ENCODE data around the gene GBP1.
"Not testable (repeated sequence)": the region's sequence is repeated elsewhere in the genome, so short reads cannot be mapped to it uniquely, and the experiment has no call there.

GBP1 gene

GRCh38 chr1:89042491-89042890 is 22.5 kb downstream of the GBP1 start:
- H3K4me1 ChIP-seq: no peaks in the 10 kb centered on the region
- TF ChIP-seq CTCF (IDR thresholded peaks at IDR 0.05; ENCODE audit: low read depth, low read length): no peak
- H3K4me3 ChIP-seq (ENCODE audit: low read depth, low read length): no peak overlapping the region
- no peaks in the 10 kb centered on the region for H3K9me3 ChIP-seq
- H3K36me3 ChIP-seq: no peaks in the 10 kb centered on the region
- DNase-seq: no peak
- H3K27me3 ChIP-seq: no peaks in the 10 kb centered on the region

- no peaks in the 10 kb centered on the region for H3K4me1 ChIP-seq
- TF ChIP-seq CTCF (IDR thresholded peaks at IDR 0.05; ENCODE audit: low read depth, low read length): no peak
- no peak overlapping the region for H3K4me3 ChIP-seq (ENCODE audit: low read depth, low read length)
- no peaks in the 10 kb centered on the region for H3K36me3 ChIP-seq
- H3K27me3 ChIP-seq: no peaks in the 10 kb centered on the region
- H3K9me3 ChIP-seq: no peaks in the 10 kb centered on the region
- no peak for DNase-seq
Measured at GRCh38 chr1:89041721-89042120, 23.3 kb downstream of the GBP1 start.

- H3K4me3 ChIP-seq (ENCODE audit: low read depth, low read length): no peak overlapping the region
- no peaks in the 10 kb centered on the region for H3K27me3 ChIP-seq
- DNase-seq: no peak
- H3K36me3 ChIP-seq: no peaks in the 10 kb centered on the region
- no peaks in the 10 kb centered on the region for H3K4me1 ChIP-seq
- H3K9me3 ChIP-seq: no peaks in the 10 kb centered on the region
- TF ChIP-seq CTCF (IDR thresholded peaks at IDR 0.05; ENCODE audit: low read depth, low read length): no peak
Measured at GRCh38 chr1:89041119-89041641, 23.8 kb downstream of the GBP1 start.

- Histone ChIP-seq H3K27me3 (no peaks in the 10 kb centered on the region), H3K9me3 (no peaks in the 10 kb centered on the region), H3K4me3 (ENCODE audit: low read depth, low read length) (no peak overlapping the region), H3K4me1 (no peaks in the 10 kb centered on the region), H3K36me3 (no peaks in the 10 kb centered on the region)
- DNase-seq: no peak
- TF ChIP-seq CTCF (IDR thresholded peaks at IDR 0.05; ENCODE audit: low read depth, low read length): no peak
Measured at GRCh38 chr1:89040315-89040626, 24.7 kb downstream of the GBP1 start.

GRCh38 chr1:89037186-89037585 is 27.8 kb downstream of the GBP1 start:
- no peaks in the 10 kb centered on the region for H3K9me3 ChIP-seq
- H3K27me3 ChIP-seq: no peaks in the 10 kb centered on the region
- DNase-seq: no peak
- TF ChIP-seq CTCF (IDR thresholded peaks at IDR 0.05; ENCODE audit: low read depth, low read length): no peak
- no peak overlapping the region for H3K4me3 ChIP-seq (ENCODE audit: low read depth, low read length)
- no peaks in the 10 kb centered on the region for H3K36me3 ChIP-seq
- no peaks in the 10 kb centered on the region for H3K4me1 ChIP-seq

- no peak for DNase-seq
- no peaks in the 10 kb centered on the region for H3K9me3 ChIP-seq
- no peak for TF ChIP-seq CTCF (IDR thresholded peaks at IDR 0.05; ENCODE audit: low read depth, low read length)
- no peak overlapping the region for H3K4me3 ChIP-seq (ENCODE audit: low read depth, low read length)
- H3K4me1 ChIP-seq: no peaks in the 10 kb centered on the region
- H3K27me3 ChIP-seq: no peaks in the 10 kb centered on the region
- H3K36me3 ChIP-seq: no peaks in the 10 kb centered on the region
Measured at GRCh38 chr1:89035080-89035479, 29.9 kb downstream of the GBP1 start.

GRCh38 chr1:89034004-89034403 is 31.0 kb downstream of the GBP1 start:
- DNase-seq; H3K27me3 ChIP-seq; H3K9me3 ChIP-seq; H3K4me3 ChIP-seq (ENCODE audit: low read depth, low read length); H3K4me1 ChIP-seq; H3K36me3 ChIP-seq: not testable (repeated sequence)

GRCh38 chr1:89029051-89029450 is 36.0 kb downstream of the GBP1 start:
- not testable (repeated sequence) for DNase-seq, H3K27me3 ChIP-seq

More at GRCh38 chr1:89029051-89029450, 36.0 kb downstream of the GBP1 start:
- not testable (repeated sequence) for H3K4me1 ChIP-seq; H3K9me3 ChIP-seq; H3K4me3 ChIP-seq (ENCODE audit: low read depth, low read length); H3K36me3 ChIP-seq

Measured in BE2C (cell line).